GM18526 (cell line): ENCODE measurements around the gene NYAP1.

Experiments
- POLR2A ChIP-seq: IDR thresholded peaks from 3 replicates; pipeline ENCODE4 v1.6.1; 2011; ENCODE audit not compliant: insufficient read length; ENCODE audit errors: extremely low read depth

NYAP1 gene

GRCh38 chr7:100455206-100455605 is 28.5 kb upstream of the NYAP1 start:
- no peak for TF ChIP-seq POLR2A

- no peak for TF ChIP-seq POLR2A
These were observed 27.2 kb upstream of the NYAP1 start for GRCh38 chr7:100456562-100456961.

- no peak for TF ChIP-seq POLR2A
These were observed 26.7 kb upstream of the NYAP1 start for GRCh38 chr7:100457033-100457432.

GRCh38 chr7:100464210-100464660 is 19.5 kb upstream of the NYAP1 start, which contains the start of gene SPACDR:
SPACDR (minus strand) TSS chr7:100464260; CDS start chr7:100464025, 235 bp downstream.
- TF ChIP-seq POLR2A: no peak

GRCh38 chr7:100464791-100465190 is 18.9 kb upstream of the NYAP1 start:
- TF ChIP-seq POLR2A: no peak

GRCh38 chr7:100465299-100465698 is 18.4 kb upstream of the NYAP1 start:
- TF ChIP-seq POLR2A: no peak

GRCh38 chr7:100465702-100466311 is 17.9 kb upstream of the NYAP1 start:
- no peak for TF ChIP-seq POLR2A

- TF ChIP-seq POLR2A: no peak
These were observed 16.8 kb upstream of the NYAP1 start for GRCh38 chr7:100466653-100467605.

GRCh38 chr7:100467638-100468373 is 15.9 kb upstream of the NYAP1 start:
- no peak for TF ChIP-seq POLR2A

- no peak for TF ChIP-seq POLR2A
These were observed 14.3 kb upstream of the NYAP1 start for GRCh38 chr7:100469227-100470044.

GRCh38 chr7:100471021-100471420 is 12.7 kb upstream of the NYAP1 start:
- no peak for TF ChIP-seq POLR2A

GRCh38 chr7:100472121-100472851 is 11.4 kb upstream of the NYAP1 start:
- TF ChIP-seq POLR2A: no peak

GRCh38 chr7:100472854-100473499 is 10.8 kb upstream of the NYAP1 start:
- TF ChIP-seq POLR2A: no peak
